ENCODE data around the gene EIPR1. TPM values are rescaled to one million over a fixed set of nuclear protein-coding genes. Genes with fewer than 3 reads are reported as not detected.

The EIPR1 gene
- total and polyA plus RNA-seq, 2 donors from 2014 or later, result 28.2 to 37.8 TPM

- no peaks in the 10 kb centered on the region for H3K27me3 ChIP-seq (ENCODE audit: control insufficient read depth, insufficient read depth, low read length)
- intact Hi-C loops (cut with DNase I), result no loop called here
- no peak for TF ChIP-seq CTCF (IDR thresholded peaks at IDR 0.05; ENCODE audit: borderline replicate concordance, extremely low read depth, insufficient read depth)
- H3K36me3 ChIP-seq (ENCODE audit: control insufficient read depth in 2 of 3, insufficient read depth in 3 of 3, low read length in 3 of 3), result no peaks in the 10 kb centered on the region
- no peak overlapping the region for H3K9ac ChIP-seq (ENCODE audit: low read length in 3 of 3)
- H3K9me3 ChIP-seq (ENCODE audit: control insufficient read depth in 2 of 3, insufficient read depth in 1 of 3, low read length in 3 of 3), result no peaks in the 10 kb centered on the region
- H3K4me3 ChIP-seq (ENCODE audit: low read length in 3 of 3), result no peak overlapping the region
- peaks cover 0 to 13% (median 8%) of the 10 kb centered on the region in 3 donors for H3K4me1 ChIP-seq (ENCODE audit: control insufficient read depth in 2 of 3, insufficient read depth in 2 of 3, low read depth in 1 of 3, low read length in 3 of 3)
- FAIRE-seq (no peak), DNase-seq (peak in 1 of 5 donors; percentile 59)
- no peak overlapping the region for H3K27ac ChIP-seq (ENCODE audit: low read depth in 2 of 2, low read length in 2 of 2)
Measured at GRCh38 chr2:3178578-3179031, 199.0 kb downstream of the EIPR1 start.

GRCh38 chr2:3177891-3178577 is 199.6 kb downstream of the EIPR1 start:
- no peaks in the 10 kb centered on the region for H3K27me3 ChIP-seq (ENCODE audit: control insufficient read depth, insufficient read depth, low read length)
- no peaks in the 10 kb centered on the region for H3K36me3 ChIP-seq (ENCODE audit: control insufficient read depth in 2 of 3, insufficient read depth in 3 of 3, low read length in 3 of 3)
- DNase-seq (no peak), FAIRE-seq (no peak)
- no peaks in the 10 kb centered on the region for H3K9me3 ChIP-seq (ENCODE audit: control insufficient read depth in 2 of 3, insufficient read depth in 1 of 3, low read length in 3 of 3)
- H3K4me3 ChIP-seq (ENCODE audit: low read length in 3 of 3), result no peak overlapping the region
- peaks cover 0 to 13% (median 8%) of the 10 kb centered on the region in 3 donors for H3K4me1 ChIP-seq (ENCODE audit: control insufficient read depth in 2 of 3, insufficient read depth in 2 of 3, low read depth in 1 of 3, low read length in 3 of 3)
- H3K27ac ChIP-seq (ENCODE audit: low read depth in 2 of 2, low read length in 2 of 2), result no peak overlapping the region
- intact Hi-C loops (cut with DNase I), result no loop called here
- H3K9ac ChIP-seq (ENCODE audit: low read length in 3 of 3), result no peak overlapping the region
- TF ChIP-seq CTCF (IDR thresholded peaks at IDR 0.05; ENCODE audit: borderline replicate concordance, extremely low read depth, insufficient read depth), result no peak

GRCh38 chr2:3176869-3177255 is 200.8 kb downstream of the EIPR1 start:
- no peak overlapping the region for H3K4me3 ChIP-seq (ENCODE audit: low read length in 3 of 3)
- TF ChIP-seq CTCF (IDR thresholded peaks at IDR 0.05; ENCODE audit: borderline replicate concordance, extremely low read depth, insufficient read depth), result no peak
- H3K9ac ChIP-seq (ENCODE audit: low read length in 3 of 3), result no peak overlapping the region
- FAIRE-seq (no peak), DNase-seq (peak in 1 of 5 donors; percentile 53)
- H3K9me3 ChIP-seq (ENCODE audit: control insufficient read depth in 2 of 3, insufficient read depth in 1 of 3, low read length in 3 of 3), result no peaks in the 10 kb centered on the region
- H3K4me1 ChIP-seq (ENCODE audit: control insufficient read depth in 2 of 3, insufficient read depth in 2 of 3, low read depth in 1 of 3, low read length in 3 of 3), result peaks cover 0 to 13% (median 8%) of the 10 kb centered on the region in 3 donors
- intact Hi-C loops (cut with DNase I), result no loop called here
- H3K36me3 ChIP-seq (ENCODE audit: control insufficient read depth in 2 of 3, insufficient read depth in 3 of 3, low read length in 3 of 3), result peaks cover 0 to 3% (median 0%) of the 10 kb centered on the region in 3 donors
- H3K27ac ChIP-seq (ENCODE audit: low read depth in 2 of 2, low read length in 2 of 2), result no peak overlapping the region
- H3K27me3 ChIP-seq (ENCODE audit: control insufficient read depth, insufficient read depth, low read length), result no peaks in the 10 kb centered on the region

Measured in kidney (tissue), 14 donors.